AG10803 (cell line): ENCODE measurements around the gene FRMPD2.

ENCODE experiments used
- DNase-seq: peaks from one replicate; pipeline ENCODE4 v3.0.0; 2010; ENCODE audit warnings: low read depth
- H3K4me3 ChIP-seq: 2 replicates; pipeline ENCODE4 v1.5.1; 2011; ENCODE audit warnings: mild to moderate bottlenecking, low read length, control low read depth
- TF ChIP-seq, protein P1 (sequence below): conservative IDR thresholded peaks from 2 replicates; pipeline ENCODE4 v1.5.1; 2011; ENCODE audit warnings: mild to moderate bottlenecking, low read length, control low read depth, inconsistent platforms

FRMPD2 gene

DNA sequence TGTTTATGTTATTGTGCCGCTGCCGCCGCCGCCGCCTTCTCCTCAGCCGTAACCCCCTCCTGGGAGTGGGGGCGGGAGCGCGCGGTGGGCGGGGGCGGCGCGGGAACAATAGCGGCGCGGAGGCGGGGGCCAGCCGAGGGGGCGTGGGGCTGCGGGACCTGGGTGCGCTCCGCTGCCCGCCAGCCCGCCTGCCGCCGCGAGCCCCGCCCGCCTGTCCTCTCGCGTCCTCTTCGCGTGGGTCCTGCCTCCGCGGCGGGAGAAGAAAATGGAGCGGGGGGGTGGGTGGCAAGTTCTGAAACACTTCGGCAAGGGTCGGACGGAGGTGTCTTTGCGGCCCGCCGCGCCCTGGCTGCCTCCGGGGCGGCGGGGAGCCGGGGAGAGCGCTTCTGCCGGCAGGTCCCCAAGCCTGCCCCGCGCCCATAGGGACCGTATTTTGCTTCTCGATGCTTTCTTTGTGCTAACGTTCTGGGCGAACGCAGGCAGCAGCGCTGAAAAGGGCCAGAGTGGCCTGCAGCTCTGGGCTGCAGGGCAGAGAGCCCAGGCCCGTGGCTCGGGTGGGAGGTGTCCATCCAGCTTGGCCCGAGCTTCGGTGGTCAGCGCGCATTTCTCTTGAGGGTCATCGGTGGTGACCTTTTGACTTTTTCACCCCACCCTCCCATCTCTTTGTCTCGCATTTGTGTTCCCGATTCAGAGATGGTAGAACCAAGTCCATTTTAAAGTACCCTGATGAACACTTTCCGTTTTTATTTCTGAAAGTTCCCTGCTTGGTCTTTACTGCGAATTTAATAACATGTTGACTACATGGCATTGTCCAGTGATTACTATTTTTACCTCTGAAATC is 32.6 kb upstream of the FRMPD2 start:
- peak overlapping the region; percentile 80 for H3K4me3 ChIP-seq
- DNase-seq, result peak; percentile 48
- TF ChIP-seq, protein P1, sequence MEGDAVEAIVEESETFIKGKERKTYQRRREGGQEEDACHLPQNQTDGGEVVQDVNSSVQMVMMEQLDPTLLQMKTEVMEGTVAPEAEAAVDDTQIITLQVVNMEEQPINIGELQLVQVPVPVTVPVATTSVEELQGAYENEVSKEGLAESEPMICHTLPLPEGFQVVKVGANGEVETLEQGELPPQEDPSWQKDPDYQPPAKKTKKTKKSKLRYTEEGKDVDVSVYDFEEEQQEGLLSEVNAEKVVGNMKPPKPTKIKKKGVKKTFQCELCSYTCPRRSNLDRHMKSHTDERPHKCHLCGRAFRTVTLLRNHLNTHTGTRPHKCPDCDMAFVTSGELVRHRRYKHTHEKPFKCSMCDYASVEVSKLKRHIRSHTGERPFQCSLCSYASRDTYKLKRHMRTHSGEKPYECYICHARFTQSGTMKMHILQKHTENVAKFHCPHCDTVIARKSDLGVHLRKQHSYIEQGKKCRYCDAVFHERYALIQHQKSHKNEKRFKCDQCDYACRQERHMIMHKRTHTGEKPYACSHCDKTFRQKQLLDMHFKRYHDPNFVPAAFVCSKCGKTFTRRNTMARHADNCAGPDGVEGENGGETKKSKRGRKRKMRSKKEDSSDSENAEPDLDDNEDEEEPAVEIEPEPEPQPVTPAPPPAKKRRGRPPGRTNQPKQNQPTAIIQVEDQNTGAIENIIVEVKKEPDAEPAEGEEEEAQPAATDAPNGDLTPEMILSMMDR, result no peak

DNA sequence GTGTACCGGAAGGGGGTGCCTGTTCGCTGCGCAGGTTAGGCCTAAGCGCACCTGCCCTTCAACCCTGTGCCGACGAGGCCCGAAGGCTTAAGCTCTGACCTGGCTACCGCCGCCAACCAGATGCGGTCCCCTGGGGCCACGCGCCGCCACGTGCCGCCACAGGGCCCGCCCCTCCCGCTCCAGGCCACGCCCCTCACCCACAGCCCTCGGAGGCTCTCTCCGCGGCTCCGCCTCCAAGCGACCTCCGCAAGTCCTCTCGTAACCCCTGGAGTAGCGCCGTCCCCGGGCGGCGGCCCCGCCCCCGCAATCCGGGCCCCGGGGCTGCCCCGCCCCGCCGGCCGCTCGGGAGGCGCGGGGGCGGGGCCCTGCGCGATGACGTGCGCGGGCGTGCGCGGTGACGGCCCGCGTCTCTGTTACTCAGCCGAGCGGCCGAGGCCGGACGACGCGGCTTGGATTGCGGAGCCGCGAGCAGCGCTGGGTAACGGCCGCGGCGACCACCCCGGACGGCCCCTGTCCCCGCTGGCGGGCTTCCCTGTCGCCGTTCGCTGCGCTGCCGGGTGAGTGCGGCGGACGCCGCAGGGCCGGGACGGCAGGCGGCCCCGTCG is 31.9 kb upstream of the FRMPD2 start, which contains the start of gene MAPK8:
TSS of gene MAPK8 (plus strand) at position 413 of the 605 bp plus-strand sequence. CDS start 94,984 bp downstream, outside the sequence.
- peak within 1 kb of the TSS; percentile 80 for H3K4me3 ChIP-seq
- peak; percentile 84 for DNase-seq
- TF ChIP-seq, protein P1, result no peak

DNA sequence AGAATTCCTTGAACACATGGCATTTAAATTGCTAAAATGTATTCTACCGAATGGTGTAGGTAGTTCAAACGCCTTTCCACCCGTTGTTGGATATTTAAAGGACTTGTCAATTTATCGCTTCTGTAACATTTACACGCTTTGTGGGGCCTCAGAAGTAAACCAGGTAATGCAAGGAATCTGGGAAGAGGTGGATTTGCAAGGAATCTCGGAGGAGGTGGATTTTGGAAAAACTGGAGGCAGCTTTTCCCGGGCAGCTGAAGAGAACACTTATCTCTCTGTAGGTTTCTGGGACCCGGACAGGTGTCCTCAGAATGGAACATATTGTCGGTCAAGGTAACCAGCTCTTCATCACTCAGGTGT is 31.4 kb upstream of the FRMPD2 start:
- DNase-seq, result no peak
- TF ChIP-seq, protein P1, result no peak
- peak overlapping the region; percentile 67 for H3K4me3 ChIP-seq

GRCh38 chr10:48302515-48303476 is 28.3 kb upstream of the FRMPD2 start:
- TF ChIP-seq, protein P1, result no peak
- H3K4me3 ChIP-seq, result no peak overlapping the region
- DNase-seq, result no peak

- no peak for DNase-seq
- TF ChIP-seq, protein P1, result no peak
- H3K4me3 ChIP-seq, result no peak overlapping the region
These were observed 26.1 kb upstream of the FRMPD2 start for GRCh38 chr10:48300556-48300955.

DNA sequence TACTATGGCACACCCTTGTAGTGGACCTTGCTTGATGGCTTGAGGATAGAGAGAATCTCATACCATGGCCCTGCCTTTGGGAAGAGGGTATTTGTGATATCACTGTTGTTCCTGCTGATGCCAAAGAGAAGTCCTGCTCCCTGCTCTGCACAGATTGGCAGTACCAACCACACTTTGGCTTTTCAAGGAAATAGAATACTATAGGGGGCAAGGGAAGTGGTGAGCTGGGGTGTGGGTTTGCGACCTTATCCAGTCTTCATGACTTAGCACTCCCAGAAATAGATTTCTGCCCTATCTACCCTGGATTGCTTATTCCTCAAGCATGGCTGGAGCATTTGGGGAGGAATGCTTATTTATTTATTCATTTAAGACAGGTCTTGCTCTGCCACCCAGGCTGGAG is 25.2 kb upstream of the FRMPD2 start:
- H3K4me3 ChIP-seq, result no peak overlapping the region
- TF ChIP-seq, protein P1, result no peak
- DNase-seq, result no peak
